Smooth muscle cell (in vitro differentiated cells): Measurements from ENCODE around the gene RB1. TPM values are rescaled to one million over a fixed set of nuclear protein-coding genes. Genes with fewer than 3 reads are reported as not detected.

Source experiments
- DNase-seq: peaks from one replicate; lab custom pipeline; 2025; ENCODE audit not compliant: unreplicated experiment; lab: John Stamatoyannopoulos, UW
- H2AFZ ChIP-seq: fragments of 200-600 bp; sonication (generic); 2 replicates; pipeline ENCODE4 v1.6.0; 2016; ENCODE audit warnings: antibody characterized with exemption, low read depth, mild to moderate bottlenecking
- H3F3A ChIP-seq: fragments of 200-600 bp; sonication (generic); 2 replicates; pipeline ENCODE4 v1.6.0; 2017; ENCODE audit warnings: antibody characterized with exemption, low read depth
- H3K27ac ChIP-seq: fragments of 200-600 bp; sonication (generic); 2 replicates; pipeline ENCODE4 v1.5.1; 2016; ENCODE audit warnings: low read depth, mild to moderate bottlenecking
- H3K27me3 ChIP-seq: fragments of 200-600 bp; sonication (generic); 2 replicates; pipeline ENCODE4 v1.6.1; 2016; ENCODE audit warnings: low read depth, mild to moderate bottlenecking
- H3K36me3 ChIP-seq: fragments of 200-600 bp; sonication (generic); 2 replicates; pipeline ENCODE4 v1.5.1; 2016; ENCODE audit warnings: low read depth
- H3K4me1 ChIP-seq: fragments of 200-600 bp; sonication (generic); 2 replicates; pipeline ENCODE4 v1.5.1; 2016; ENCODE audit warnings: low read depth
- H3K4me2 ChIP-seq: fragments of 200-600 bp; sonication (generic); 2 replicates; pipeline ENCODE4 v1.6.0; 2016; ENCODE audit warnings: mild to moderate bottlenecking
- H3K4me3 ChIP-seq: fragments of 200-600 bp; sonication (generic); 2 replicates; pipeline ENCODE4 v1.5.1; 2016; ENCODE audit warnings: mild to moderate bottlenecking
- H3K79me2 ChIP-seq: fragments of 200-600 bp; sonication (generic); 2 replicates; pipeline ENCODE4 v1.6.0; 2016; ENCODE audit warnings: low read depth, mild to moderate bottlenecking
- H3K9ac ChIP-seq: fragments of 200-600 bp; sonication (generic); 2 replicates; pipeline ENCODE4 v1.6.0; 2016; ENCODE audit warnings: low read depth
- H3K9me3 ChIP-seq: fragments of 200-600 bp; sonication (generic); replicated peaks from 2 replicates; pipeline ENCODE4 v1.5.1; 2016; ENCODE audit warnings: low read depth
- H4K20me1 ChIP-seq: fragments of 200-600 bp; sonication (generic); 2 replicates; pipeline ENCODE4 v1.6.0; 2016; ENCODE audit warnings: low read depth
- WGBS: methylation state at CpG from one replicate; pipeline ENCODE4 v1.1.7; 2016; ENCODE audit warnings: low lambda C conversion rate; 5-methylcytosine and 5-hydroxymethylcytosine counted together
- polyA plus RNA-seq: library from polyadenylated mRNA; unstranded; fragments of >200 nt; fragmentation: Nextera tagmentation; extraction: Ambion mirVana; gene quantifications from 2 replicates; pipeline ENCODE4 v1.2.1, GENCODE V29; 2016
- total RNA-seq: library from RNA; depleted of rRNA; stranded (reverse); fragments of >200 nt; gene quantifications from 2 replicates; pipeline ENCODE4 v1.2.3, GENCODE V29; 2014
- TF ChIP-seq, protein P1 (sequence below): fragments of 200-600 bp; sonication (generic); IDR thresholded peaks from 2 replicates; pipeline ENCODE4 v1.5.1; 2017; ENCODE audit warnings: borderline replicate concordance, mild to moderate bottlenecking, antibody characterized with exemption; ENCODE audit not compliant: insufficient read depth, poor library complexity, severe bottlenecking

Gene RB1
- total and polyA plus RNA-seq, 2 experiments from 2014 or later, result 12.5 to 40.2 TPM

DNA sequence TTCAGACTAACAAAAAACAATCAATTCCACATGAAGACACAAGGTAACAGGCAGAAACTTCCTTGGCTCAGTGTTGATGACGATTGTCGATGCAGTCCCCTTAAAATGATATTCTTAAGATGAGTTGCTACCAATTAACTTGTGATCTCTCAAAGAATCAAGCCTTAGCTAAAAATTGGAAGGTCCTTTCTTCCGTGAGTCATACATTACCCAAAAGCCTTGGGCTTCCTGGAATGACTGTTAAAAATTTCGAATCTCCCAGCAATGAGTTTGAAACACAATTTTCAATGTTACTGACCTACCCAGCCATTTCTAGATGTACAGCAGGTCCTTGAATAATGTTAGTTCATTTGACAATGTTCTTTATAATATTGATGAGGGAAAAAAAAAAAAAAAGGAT is 28.0 kb upstream of the RB1 start:
- Histone ChIP-seq H3K27ac (no peak overlapping the region), H3K9me3 (no peaks in the 10 kb centered on the region), H3F3A (no peaks in the 10 kb centered on the region), H3K4me2 (no peak overlapping the region), H3K27me3 (peaks cover 20% of the 10 kb centered on the region), H3K79me2 (no peaks in the 10 kb centered on the region), H3K9ac (no peak overlapping the region), H3K4me3 (no peak overlapping the region), H3K4me1 (no peaks in the 10 kb centered on the region), H4K20me1 (no peaks in the 10 kb centered on the region), H3K36me3 (no peaks in the 10 kb centered on the region), H2AFZ (no peak overlapping the region)
- DNase-seq, result no peak
- TF ChIP-seq, protein P1, sequence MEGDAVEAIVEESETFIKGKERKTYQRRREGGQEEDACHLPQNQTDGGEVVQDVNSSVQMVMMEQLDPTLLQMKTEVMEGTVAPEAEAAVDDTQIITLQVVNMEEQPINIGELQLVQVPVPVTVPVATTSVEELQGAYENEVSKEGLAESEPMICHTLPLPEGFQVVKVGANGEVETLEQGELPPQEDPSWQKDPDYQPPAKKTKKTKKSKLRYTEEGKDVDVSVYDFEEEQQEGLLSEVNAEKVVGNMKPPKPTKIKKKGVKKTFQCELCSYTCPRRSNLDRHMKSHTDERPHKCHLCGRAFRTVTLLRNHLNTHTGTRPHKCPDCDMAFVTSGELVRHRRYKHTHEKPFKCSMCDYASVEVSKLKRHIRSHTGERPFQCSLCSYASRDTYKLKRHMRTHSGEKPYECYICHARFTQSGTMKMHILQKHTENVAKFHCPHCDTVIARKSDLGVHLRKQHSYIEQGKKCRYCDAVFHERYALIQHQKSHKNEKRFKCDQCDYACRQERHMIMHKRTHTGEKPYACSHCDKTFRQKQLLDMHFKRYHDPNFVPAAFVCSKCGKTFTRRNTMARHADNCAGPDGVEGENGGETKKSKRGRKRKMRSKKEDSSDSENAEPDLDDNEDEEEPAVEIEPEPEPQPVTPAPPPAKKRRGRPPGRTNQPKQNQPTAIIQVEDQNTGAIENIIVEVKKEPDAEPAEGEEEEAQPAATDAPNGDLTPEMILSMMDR, result no peak
- WGBS, result 90% methylated on average over 4 of the region's 4 CpGs

DNA sequence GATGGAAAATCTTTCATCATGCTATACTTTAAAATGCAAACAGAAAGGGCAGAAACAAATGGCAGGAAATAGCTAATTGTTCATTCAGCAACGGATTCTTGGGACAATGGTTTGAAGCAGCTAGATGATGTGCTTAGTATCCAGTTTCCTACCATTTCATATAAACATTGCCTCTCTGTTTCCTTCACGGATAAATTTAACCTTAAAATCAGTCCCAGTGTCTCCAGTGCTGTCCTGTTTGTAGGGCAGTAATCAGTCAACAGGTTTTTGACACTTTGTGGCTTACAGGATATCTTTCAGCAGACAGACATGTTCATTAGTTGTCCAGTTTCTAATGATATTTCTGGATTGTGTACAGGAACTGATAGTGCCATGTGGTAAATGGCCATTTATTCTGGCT is 24.7 kb upstream of the RB1 start:
- Histone ChIP-seq H3K27me3 (peaks cover 25% of the 10 kb centered on the region), H3F3A (no peaks in the 10 kb centered on the region), H3K27ac (no peak overlapping the region), H3K36me3 (no peaks in the 10 kb centered on the region), H3K9ac (no peak overlapping the region), H3K4me2 (no peak overlapping the region), H3K79me2 (no peaks in the 10 kb centered on the region), H3K4me3 (no peak overlapping the region), H4K20me1 (no peaks in the 10 kb centered on the region), H3K9me3 (no peaks in the 10 kb centered on the region), H2AFZ (no peak overlapping the region), H3K4me1 (no peaks in the 10 kb centered on the region)
- WGBS, result 62% methylated on average over 2 of the region's 2 CpGs
- DNase-seq, result no peak
- TF ChIP-seq, protein P1, result no peak

DNA sequence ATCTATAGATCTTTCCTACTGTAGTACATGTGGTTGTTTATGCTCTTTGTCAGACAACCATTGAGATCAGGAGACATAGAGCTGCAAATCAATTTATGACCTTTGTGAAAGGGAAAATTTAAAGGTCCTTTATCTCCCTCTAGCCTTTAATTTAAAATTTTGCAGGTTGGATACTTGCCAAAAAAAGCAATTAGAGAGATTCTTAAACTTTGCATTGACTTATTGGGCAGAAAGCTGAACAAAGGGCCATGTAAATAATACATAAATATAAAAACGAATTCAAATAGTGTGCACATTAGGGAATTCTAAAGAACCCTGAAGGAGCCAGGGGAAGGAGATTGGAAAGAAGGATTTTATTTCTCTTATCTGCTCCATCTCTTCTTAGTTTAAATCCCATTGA is 22.0 kb upstream of the RB1 start:
- Histone ChIP-seq H3K4me1 (no peaks in the 10 kb centered on the region), H3K36me3 (no peaks in the 10 kb centered on the region), H3K9ac (no peak overlapping the region)

GRCh38 chr13:48291730-48292129 is 11.8 kb upstream of the RB1 start:
- Histone ChIP-seq H3K36me3 (no peaks in the 10 kb centered on the region), H2AFZ (no peak overlapping the region), H3F3A (no peaks in the 10 kb centered on the region), H3K27ac (no peak overlapping the region), H4K20me1 (no peaks in the 10 kb centered on the region), H3K9me3 (no peaks in the 10 kb centered on the region), H3K4me3 (no peak overlapping the region), H3K4me1 (no peaks in the 10 kb centered on the region), H3K27me3 (peaks cover 70% of the 10 kb centered on the region), H3K79me2 (no peaks in the 10 kb centered on the region), H3K9ac (no peak overlapping the region), H3K4me2 (peak overlapping the region; percentile 10)
- TF ChIP-seq, protein P1, result no peak
- no peak for DNase-seq
- WGBS, result 11% methylated on average over 2 of the region's 2 CpGs

More for the DNA sequence above, 22.0 kb upstream of the RB1 start:
- 91% methylated on average over 1 of the region's 1 CpG for WGBS
- H3K27me3 ChIP-seq, result peaks cover 25% of the 10 kb centered on the region
- TF ChIP-seq, protein P1, result no peak
- H3F3A ChIP-seq, result no peaks in the 10 kb centered on the region
- no peaks in the 10 kb centered on the region for H3K9me3 ChIP-seq
- no peaks in the 10 kb centered on the region for H3K79me2 ChIP-seq
- no peak overlapping the region for H3K27ac ChIP-seq
- DNase-seq, result no peak
- H4K20me1 ChIP-seq, result no peaks in the 10 kb centered on the region
- H3K4me2 ChIP-seq, result no peak overlapping the region
- H3K4me3 ChIP-seq, result no peak overlapping the region
- H2AFZ ChIP-seq, result no peak overlapping the region
